OCI-LY1 (cell line): ENCODE measurements around the gene MDC1.

Experiments
- H2AFZ ChIP-seq: fragments of 200-600 bp; sonication (generic), shearing (Covaris generic); 2 replicates; pipeline ENCODE4 v1.6.0; 2014; ENCODE audit warnings: antibody characterized with exemption, mild to moderate bottlenecking, low read length
- H3F3A ChIP-seq: fragments of 200-600 bp; sonication (generic), shearing (Covaris generic); 2 replicates; pipeline ENCODE4 v1.6.0; 2014; ENCODE audit warnings: mild to moderate bottlenecking, antibody characterized with exemption, low read length, moderate library complexity; ENCODE audit not compliant: insufficient read depth
- H3K27ac ChIP-seq: fragments of 200-600 bp; sonication (generic); 2 replicates; pipeline ENCODE4 v1.5.1; 2014; ENCODE audit warnings: low read length, mixed run types, mild to moderate bottlenecking, low read depth; ENCODE audit not compliant: poor library complexity, severe bottlenecking
- H3K27me3 ChIP-seq: fragments of 200-600 bp; sonication (generic); 2 replicates; pipeline ENCODE4 v1.6.0; 2014; ENCODE audit warnings: antibody characterized with exemption, mild to moderate bottlenecking, low read length, moderate library complexity; ENCODE audit not compliant: insufficient read depth
- H3K36me3 ChIP-seq: fragments of 200-600 bp; sonication (generic); 2 replicates; pipeline ENCODE4 v1.6.1; 2014; ENCODE audit warnings: mild to moderate bottlenecking, antibody characterized with exemption, low read length, moderate library complexity, mixed read lengths; ENCODE audit not compliant: insufficient read depth
- H3K4me1 ChIP-seq: fragments of 200-600 bp; sonication (generic); 2 replicates; pipeline ENCODE4 v1.5.1; 2014; ENCODE audit warnings: mild to moderate bottlenecking, low read length, moderate library complexity; ENCODE audit not compliant: insufficient read depth, severe bottlenecking
- H3K4me2 ChIP-seq: fragments of 200-600 bp; sonication (generic), shearing (Covaris generic); 2 replicates; pipeline ENCODE4 v1.6.1; 2014; ENCODE audit warnings: low read length
- H3K4me3 ChIP-seq: fragments of 200-600 bp; sonication (generic); 2 replicates; pipeline ENCODE4 v1.5.1; 2014; ENCODE audit warnings: low read length, low read depth, mild to moderate bottlenecking, mixed read lengths; ENCODE audit not compliant: poor library complexity, severe bottlenecking
- H3K79me2 ChIP-seq: fragments of 200-600 bp; shearing (Covaris generic); 2 replicates; pipeline ENCODE4 v1.6.1; 2016; ENCODE audit warnings: mixed run types, low read length, mixed read lengths; ENCODE audit not compliant: insufficient read depth
- H3K9ac ChIP-seq: fragments of 200-600 bp; sonication (generic), shearing (Covaris generic); 2 replicates; pipeline ENCODE4 v1.6.1; 2014; ENCODE audit warnings: mild to moderate bottlenecking, low read length, mixed read lengths
- H3K9me2 ChIP-seq: fragments of 200-600 bp; sonication (generic), shearing (Covaris generic); 2 replicates; pipeline ENCODE4 v1.6.1; 2014; ENCODE audit warnings: low read depth, mild to moderate bottlenecking, low read length, mixed read lengths
- H3K9me3 ChIP-seq: fragments of 200-600 bp; shearing (Covaris generic); 2 replicates; pipeline ENCODE4 v1.6.1; 2014; ENCODE audit warnings: low read length, mixed read lengths
- H4K20me1 ChIP-seq: fragments of 200-600 bp; sonication (generic), shearing (Covaris generic); 2 replicates; pipeline ENCODE4 v1.6.0; 2016; ENCODE audit warnings: mild to moderate bottlenecking, low read length; ENCODE audit not compliant: insufficient read depth
- EZH2 ChIP-seq: fragments of 200-600 bp; sonication (generic), shearing (Covaris generic); IDR thresholded peaks from 2 replicates; pipeline ENCODE4 v1.8.0; 2017; ENCODE audit warnings: borderline replicate concordance, mixed run types, mild to moderate bottlenecking, antibody characterized with exemption, low read length, moderate library complexity, mixed read lengths
- TF ChIP-seq, protein P1 (sequence below): fragments of 200-600 bp; sonication (generic), shearing (Covaris generic); IDR thresholded peaks from 2 replicates; pipeline ENCODE4 v1.5.1; 2017; ENCODE audit warnings: mild to moderate bottlenecking, antibody characterized with exemption, low read length, moderate library complexity, mixed read lengths

Gene MDC1

DNA sequence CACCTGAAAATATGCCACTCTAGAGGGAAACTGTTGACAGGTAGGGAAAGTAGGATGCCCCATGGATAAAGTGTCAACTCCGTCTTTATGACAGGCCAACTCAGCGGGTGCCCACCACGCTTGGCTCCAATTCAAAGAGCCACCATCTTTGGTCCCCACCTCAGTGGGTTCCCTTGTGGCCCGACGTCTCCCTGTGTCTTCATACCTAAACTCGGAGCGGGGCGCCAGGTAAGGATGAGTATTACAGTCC is 277 bp downstream of the MDC1 start:
- Histone ChIP-seq H3K4me1 (peaks cover 32% of the 10 kb centered on the region), H3K4me2 (peak overlapping the region; percentile 87), H3K9ac (peak overlapping the region; percentile 95), H3K79me2 (peaks cover 17% of the 10 kb centered on the region), H3K4me3 (peak overlapping the region; percentile 100), H3K27ac (peak overlapping the region; percentile 94), H2AFZ (no peak overlapping the region), H3K27me3 (no peaks in the 10 kb centered on the region), H3K9me2 (no peaks in the 10 kb centered on the region), H3K9me3 (no peaks in the 10 kb centered on the region), H3K36me3 (peaks cover 51% of the 10 kb centered on the region), H4K20me1 (no peaks in the 10 kb centered on the region), H3F3A (0 out of 2 replicates have a peak, but pooled peaks cover 2% of the 10 kb centered on the region)
- TF ChIP-seq, protein P1, sequence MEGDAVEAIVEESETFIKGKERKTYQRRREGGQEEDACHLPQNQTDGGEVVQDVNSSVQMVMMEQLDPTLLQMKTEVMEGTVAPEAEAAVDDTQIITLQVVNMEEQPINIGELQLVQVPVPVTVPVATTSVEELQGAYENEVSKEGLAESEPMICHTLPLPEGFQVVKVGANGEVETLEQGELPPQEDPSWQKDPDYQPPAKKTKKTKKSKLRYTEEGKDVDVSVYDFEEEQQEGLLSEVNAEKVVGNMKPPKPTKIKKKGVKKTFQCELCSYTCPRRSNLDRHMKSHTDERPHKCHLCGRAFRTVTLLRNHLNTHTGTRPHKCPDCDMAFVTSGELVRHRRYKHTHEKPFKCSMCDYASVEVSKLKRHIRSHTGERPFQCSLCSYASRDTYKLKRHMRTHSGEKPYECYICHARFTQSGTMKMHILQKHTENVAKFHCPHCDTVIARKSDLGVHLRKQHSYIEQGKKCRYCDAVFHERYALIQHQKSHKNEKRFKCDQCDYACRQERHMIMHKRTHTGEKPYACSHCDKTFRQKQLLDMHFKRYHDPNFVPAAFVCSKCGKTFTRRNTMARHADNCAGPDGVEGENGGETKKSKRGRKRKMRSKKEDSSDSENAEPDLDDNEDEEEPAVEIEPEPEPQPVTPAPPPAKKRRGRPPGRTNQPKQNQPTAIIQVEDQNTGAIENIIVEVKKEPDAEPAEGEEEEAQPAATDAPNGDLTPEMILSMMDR, result no peak
- no peak for TF ChIP-seq EZH2

GRCh38 chr6:30714263-30714662 is 2.8 kb downstream of the MDC1 start:
- Histone ChIP-seq H3K27me3 (no peaks in the 10 kb centered on the region), H2AFZ (no peak overlapping the region), H3K36me3 (peaks cover 64% of the 10 kb centered on the region), H3F3A (no peaks in the 10 kb centered on the region), H3K4me3 (no peak overlapping the region), H4K20me1 (no peaks in the 10 kb centered on the region), H3K4me1 (peaks cover 28% of the 10 kb centered on the region), H3K9ac (no peak overlapping the region), H3K4me2 (no peak overlapping the region), H3K27ac (no peak overlapping the region), H3K79me2 (0 out of 2 replicates have a peak, but pooled peaks cover 5% of the 10 kb centered on the region), H3K9me2 (no peaks in the 10 kb centered on the region), H3K9me3 (no peaks in the 10 kb centered on the region)
- TF ChIP-seq, protein P1, result no peak
- TF ChIP-seq EZH2, result no peak

DNA sequence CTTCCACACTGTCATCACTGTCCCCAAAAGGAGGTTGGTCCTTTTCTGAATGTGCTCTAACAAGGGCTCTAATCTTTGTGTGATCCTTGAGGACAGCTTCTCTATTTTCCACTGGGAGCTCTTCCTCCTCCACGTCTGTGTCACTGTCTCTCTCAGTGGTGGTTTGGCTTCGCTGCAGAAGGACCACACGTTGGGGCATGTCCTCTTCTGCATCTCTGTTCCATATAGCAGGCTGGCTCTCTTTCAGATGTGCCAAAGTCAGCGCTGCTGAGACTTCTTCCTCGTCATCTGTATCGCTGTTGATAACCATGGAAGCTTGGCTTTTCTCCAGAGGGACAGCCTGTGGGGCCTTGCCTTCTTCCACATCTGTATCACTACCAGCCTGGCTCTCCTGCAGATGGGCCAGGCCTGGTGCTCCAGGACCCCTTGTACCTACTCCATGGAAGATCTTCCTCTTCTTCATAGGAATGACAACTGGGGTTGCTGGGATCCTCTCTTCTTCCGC is 4.6 kb downstream of the MDC1 start:
- H3K27ac ChIP-seq, result no peak overlapping the region
- no peaks in the 10 kb centered on the region for H3K27me3 ChIP-seq
- no peaks in the 10 kb centered on the region for H3K9me2 ChIP-seq
- H3F3A ChIP-seq, result no peaks in the 10 kb centered on the region
- H3K79me2 ChIP-seq, result no peaks in the 10 kb centered on the region
- no peaks in the 10 kb centered on the region for H3K9me3 ChIP-seq
- H3K4me3 ChIP-seq, result no peak overlapping the region
- H3K4me2 ChIP-seq, result no peak overlapping the region
- H3K4me1 ChIP-seq, result peaks cover 17% of the 10 kb centered on the region
- peaks cover 78% of the 10 kb centered on the region for H3K36me3 ChIP-seq
- no peak for TF ChIP-seq EZH2
- TF ChIP-seq, protein P1, result no peak
- H4K20me1 ChIP-seq, result no peaks in the 10 kb centered on the region
- no peak overlapping the region for H2AFZ ChIP-seq
- no peak overlapping the region for H3K9ac ChIP-seq
